Smooth muscle cell (in vitro differentiated cells): ENCODE data around the gene FAM209B. TPM values are rescaled to one million over a fixed set of nuclear protein-coding genes. Genes with fewer than 3 reads are reported as not detected.

Experiments used
- DNase-seq: peaks from one replicate; lab custom pipeline; 2025; ENCODE audit not compliant: unreplicated experiment; lab: John Stamatoyannopoulos, UW
- H2AFZ ChIP-seq: fragments of 200-600 bp; sonication (generic); 2 replicates; pipeline ENCODE4 v1.6.0; 2016; ENCODE audit warnings: antibody characterized with exemption, low read depth, mild to moderate bottlenecking
- H3F3A ChIP-seq: fragments of 200-600 bp; sonication (generic); 2 replicates; pipeline ENCODE4 v1.6.0; 2017; ENCODE audit warnings: antibody characterized with exemption, low read depth
- H3K27ac ChIP-seq: fragments of 200-600 bp; sonication (generic); 2 replicates; pipeline ENCODE4 v1.5.1; 2016; ENCODE audit warnings: low read depth, mild to moderate bottlenecking
- H3K27me3 ChIP-seq: fragments of 200-600 bp; sonication (generic); 2 replicates; pipeline ENCODE4 v1.6.1; 2016; ENCODE audit warnings: low read depth, mild to moderate bottlenecking
- H3K36me3 ChIP-seq: fragments of 200-600 bp; sonication (generic); 2 replicates; pipeline ENCODE4 v1.5.1; 2016; ENCODE audit warnings: low read depth
- H3K4me1 ChIP-seq: fragments of 200-600 bp; sonication (generic); 2 replicates; pipeline ENCODE4 v1.5.1; 2016; ENCODE audit warnings: low read depth
- H3K4me2 ChIP-seq: fragments of 200-600 bp; sonication (generic); 2 replicates; pipeline ENCODE4 v1.6.0; 2016; ENCODE audit warnings: mild to moderate bottlenecking
- H3K4me3 ChIP-seq: fragments of 200-600 bp; sonication (generic); 2 replicates; pipeline ENCODE4 v1.5.1; 2016; ENCODE audit warnings: mild to moderate bottlenecking
- H3K79me2 ChIP-seq: fragments of 200-600 bp; sonication (generic); 2 replicates; pipeline ENCODE4 v1.6.0; 2016; ENCODE audit warnings: low read depth, mild to moderate bottlenecking
- H3K9ac ChIP-seq: fragments of 200-600 bp; sonication (generic); 2 replicates; pipeline ENCODE4 v1.6.0; 2016; ENCODE audit warnings: low read depth
- H3K9me3 ChIP-seq: fragments of 200-600 bp; sonication (generic); replicated peaks from 2 replicates; pipeline ENCODE4 v1.5.1; 2016; ENCODE audit warnings: low read depth
- H4K20me1 ChIP-seq: fragments of 200-600 bp; sonication (generic); 2 replicates; pipeline ENCODE4 v1.6.0; 2016; ENCODE audit warnings: low read depth
- CTCF ChIP-seq: fragments of 200-600 bp; sonication (generic); IDR thresholded peaks from 2 replicates; pipeline ENCODE4 v1.5.1; 2017; ENCODE audit warnings: borderline replicate concordance, mild to moderate bottlenecking, antibody characterized with exemption; ENCODE audit not compliant: insufficient read depth, poor library complexity, severe bottlenecking
- WGBS: methylation state at CpG from one replicate; pipeline ENCODE4 v1.1.7; 2016; ENCODE audit warnings: low lambda C conversion rate; 5-methylcytosine and 5-hydroxymethylcytosine counted together
- polyA plus RNA-seq: library from polyadenylated mRNA; unstranded; fragments of >200 nt; fragmentation: Nextera tagmentation; extraction: Ambion mirVana; gene quantifications from 2 replicates; pipeline ENCODE4 v1.2.1, GENCODE V29; 2016
- total RNA-seq: library from RNA; depleted of rRNA; stranded (reverse); fragments of >200 nt; gene quantifications from 2 replicates; pipeline ENCODE4 v1.2.3, GENCODE V29; 2014

FAM209B gene
- total and polyA plus RNA-seq, 2 experiments from 2014 or later, result 1.4 to 2.6 TPM

- H3K79me2 ChIP-seq, result no peaks in the 10 kb centered on the region
- no peaks in the 10 kb centered on the region for H3K27me3 ChIP-seq
- no peak for DNase-seq
- no peak overlapping the region for H3K4me2 ChIP-seq
- no peak overlapping the region for H3K27ac ChIP-seq
- no peaks in the 10 kb centered on the region for H4K20me1 ChIP-seq
- no peaks in the 10 kb centered on the region for H3F3A ChIP-seq
- no peak for TF ChIP-seq CTCF
- no peak overlapping the region for H3K9ac ChIP-seq
- H3K4me1 ChIP-seq, result no peaks in the 10 kb centered on the region
- H2AFZ ChIP-seq, result no peak overlapping the region
- no peaks in the 10 kb centered on the region for H3K36me3 ChIP-seq
- no peaks in the 10 kb centered on the region for H3K9me3 ChIP-seq
- 82% methylated on average over 5 of the region's 5 CpGs for WGBS
- H3K4me3 ChIP-seq, result no peak overlapping the region
Measured at GRCh38 chr20:56584916-56585315, 51.9 kb downstream of the FAM209B start.

Other genes starting within 250 kb of the FAM209B start
- 32.3 and 38.2 TPM in 2 replicates for gene FAM210B, start 174.3 kb upstream of the FAM209B start, total RNA-seq
- 32.0 and 43.7 TPM in 2 replicates for gene FAM210B, start 174.3 kb upstream of the FAM209B start, polyA plus RNA-seq
- gene AURKA, start 141.0 kb upstream of the FAM209B start, total RNA-seq, result 9.2 and 12.7 TPM in 2 replicates
- gene AURKA, start 141.0 kb upstream of the FAM209B start, polyA plus RNA-seq, result 13.8 and 13.9 TPM in 2 replicates
- gene CSTF1, start 140.6 kb upstream of the FAM209B start, total RNA-seq, result 38.5 and 52.4 TPM in 2 replicates
- 21.6 and 27.8 TPM in 2 replicates for gene CSTF1, start 140.6 kb upstream of the FAM209B start, polyA plus RNA-seq
- 0.22 TPM in 1 of 2 replicates, not detected in the other for gene CASS4, start 121.0 kb upstream of the FAM209B start, total RNA-seq
- gene CASS4, start 121.0 kb upstream of the FAM209B start, polyA plus RNA-seq, result 0.07 and 0.34 TPM in 2 replicates
- gene RTF2, start 64.6 kb upstream of the FAM209B start, total RNA-seq, result 35.1 and 38.0 TPM in 2 replicates
- gene RTF2, start 64.6 kb upstream of the FAM209B start, polyA plus RNA-seq, result 106 and 109 TPM in 2 replicates
- gene FAM209A, start 8.5 kb upstream of the FAM209B start, total RNA-seq, result not detected in 2 replicates
- 0.35 TPM in 1 of 2 replicates, not detected in the other for gene FAM209A, start 8.5 kb upstream of the FAM209B start, polyA plus RNA-seq
- 3.4 and 5.8 TPM in 2 replicates for gene TFAP2C, start 96.1 kb downstream of the FAM209B start, total RNA-seq
- 2.5 and 7.3 TPM in 2 replicates for gene TFAP2C, start 96.1 kb downstream of the FAM209B start, polyA plus RNA-seq